ENCODE results near the gene GBF1. TPM values are rescaled to one million over a fixed set of nuclear protein-coding genes. Genes with fewer than 3 reads are reported as not detected.

GBF1 gene
- total RNA-seq, 3 donors from 2014 or later: 51.9 to 67.8 (median 62.9) TPM

DNA sequence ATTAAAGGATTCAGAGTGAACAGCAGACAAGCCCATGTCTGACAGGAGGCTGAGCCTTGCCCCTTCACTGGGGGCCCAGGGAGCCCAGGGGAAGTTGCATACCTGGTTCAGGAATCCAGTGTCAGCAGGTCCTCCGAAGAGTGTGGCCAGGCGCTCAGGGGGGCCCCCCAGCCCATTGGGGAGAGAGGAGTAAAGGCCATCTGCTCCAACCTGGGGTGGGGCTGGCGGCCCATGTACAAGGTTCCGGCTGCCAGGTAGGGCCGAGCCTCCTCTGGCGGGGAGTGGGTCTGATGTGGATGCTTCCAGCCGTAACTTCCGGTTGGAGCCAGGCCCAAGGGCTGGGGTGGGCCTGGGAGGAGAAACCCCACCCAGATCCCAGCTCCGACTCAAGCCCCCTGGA, 171.0 kb downstream of the GBF1 start:
- no peak for ATAC-seq
- Histone ChIP-seq H3K36me3 (ENCODE audit: low read depth) (no peaks in the 10 kb centered on the region), H3K4me3 (no peak overlapping the region), H3K9me3 (no peaks in the 10 kb centered on the region), H3K4me1 (ENCODE audit: low read depth) (peaks cover 14% of the 10 kb centered on the region)
- DNase-seq: peak in 1 of 3 donors; percentile 38
- intact Hi-C loops (cut with DNase I, micrococcal nuclease): no loop called here
- no peak for TF ChIP-seq CTCF (IDR thresholded peaks at IDR 0.05)

DNA sequence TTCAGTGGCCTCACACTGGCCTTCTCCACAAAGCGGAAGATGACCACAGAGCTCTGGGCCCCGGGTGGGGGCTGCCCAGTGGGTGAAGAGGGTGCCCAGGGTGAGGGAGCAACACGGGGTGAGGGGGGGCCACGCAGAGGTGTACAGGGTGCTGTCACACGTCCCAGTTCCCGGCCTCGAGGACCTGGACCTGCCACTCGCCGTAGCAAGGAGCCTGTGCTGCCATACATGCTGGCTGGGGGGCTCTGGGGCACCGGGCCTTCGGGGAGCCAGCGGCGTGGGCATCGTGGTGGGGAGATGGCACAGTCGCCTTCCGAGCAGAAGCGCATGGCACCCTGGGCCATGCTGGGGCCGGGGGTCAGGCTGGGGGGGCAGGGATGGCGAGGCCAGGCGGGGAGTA, 171.4 kb downstream of the GBF1 start:
- DNase-seq: peak in 1 of 3 donors; percentile 52
- intact Hi-C loops (cut with DNase I, micrococcal nuclease): no loop called here
- no peaks in the 10 kb centered on the region for H3K9me3 ChIP-seq
- no peaks in the 10 kb centered on the region for H3K36me3 ChIP-seq (ENCODE audit: low read depth)
- peaks cover 14% of the 10 kb centered on the region for H3K4me1 ChIP-seq (ENCODE audit: low read depth)
- ATAC-seq: no peak
- no peak overlapping the region for H3K4me3 ChIP-seq
- no peak for TF ChIP-seq CTCF (IDR thresholded peaks at IDR 0.05)

DNA sequence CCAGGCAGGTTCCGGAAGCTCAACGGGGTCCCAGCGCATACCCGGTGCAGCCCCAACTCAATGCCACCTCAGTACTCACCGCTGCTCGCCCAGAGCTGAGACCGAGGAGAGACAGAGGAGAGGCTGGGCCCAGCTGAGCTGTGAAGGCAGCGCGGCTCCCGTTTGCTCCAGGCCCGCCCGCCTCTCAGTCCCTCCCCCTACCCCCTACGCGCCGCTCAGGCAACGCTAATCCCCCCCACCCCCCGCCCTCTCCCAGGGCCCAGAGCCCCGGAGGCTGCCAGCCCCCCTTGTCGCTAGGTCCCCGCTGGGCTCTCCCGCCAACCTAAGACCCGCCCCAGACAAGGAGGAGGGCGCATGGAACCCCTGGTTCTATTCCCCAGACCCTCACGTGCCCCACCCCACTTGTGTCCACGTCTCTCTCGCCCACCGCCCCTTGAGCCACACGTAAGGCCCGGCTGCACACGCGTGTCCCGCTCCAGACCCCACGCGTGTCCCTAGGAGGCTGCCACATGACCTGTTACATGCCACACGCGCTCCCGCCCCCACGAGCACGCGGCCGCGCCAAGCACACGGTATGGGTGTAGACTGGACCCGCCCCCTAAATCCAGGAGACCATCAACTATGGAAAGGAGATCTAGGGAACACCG, 173.4 kb downstream of the GBF1 start, which contains the start of gene PSD:
Gene PSD, minus strand, starts transcription at position 164 of the 647 bp plus-strand sequence. CDS start 1,747 bp downstream, outside the sequence.
- DNase-seq (peak in 1 of 3 donors; percentile 55), ATAC-seq (no peak)
- H3K9me3 ChIP-seq: no peaks in the 10 kb centered on the region
- peaks cover 27% of the 10 kb centered on the region for H3K4me1 ChIP-seq (ENCODE audit: low read depth)
- no peak for TF ChIP-seq CTCF (IDR thresholded peaks at IDR 0.05)
- intact Hi-C loops (cut with DNase I, micrococcal nuclease): no loop called here
- no peaks in the 10 kb centered on the region for H3K36me3 ChIP-seq (ENCODE audit: low read depth)
- H3K4me3 ChIP-seq: no peak within 1 kb of the TSS

DNA sequence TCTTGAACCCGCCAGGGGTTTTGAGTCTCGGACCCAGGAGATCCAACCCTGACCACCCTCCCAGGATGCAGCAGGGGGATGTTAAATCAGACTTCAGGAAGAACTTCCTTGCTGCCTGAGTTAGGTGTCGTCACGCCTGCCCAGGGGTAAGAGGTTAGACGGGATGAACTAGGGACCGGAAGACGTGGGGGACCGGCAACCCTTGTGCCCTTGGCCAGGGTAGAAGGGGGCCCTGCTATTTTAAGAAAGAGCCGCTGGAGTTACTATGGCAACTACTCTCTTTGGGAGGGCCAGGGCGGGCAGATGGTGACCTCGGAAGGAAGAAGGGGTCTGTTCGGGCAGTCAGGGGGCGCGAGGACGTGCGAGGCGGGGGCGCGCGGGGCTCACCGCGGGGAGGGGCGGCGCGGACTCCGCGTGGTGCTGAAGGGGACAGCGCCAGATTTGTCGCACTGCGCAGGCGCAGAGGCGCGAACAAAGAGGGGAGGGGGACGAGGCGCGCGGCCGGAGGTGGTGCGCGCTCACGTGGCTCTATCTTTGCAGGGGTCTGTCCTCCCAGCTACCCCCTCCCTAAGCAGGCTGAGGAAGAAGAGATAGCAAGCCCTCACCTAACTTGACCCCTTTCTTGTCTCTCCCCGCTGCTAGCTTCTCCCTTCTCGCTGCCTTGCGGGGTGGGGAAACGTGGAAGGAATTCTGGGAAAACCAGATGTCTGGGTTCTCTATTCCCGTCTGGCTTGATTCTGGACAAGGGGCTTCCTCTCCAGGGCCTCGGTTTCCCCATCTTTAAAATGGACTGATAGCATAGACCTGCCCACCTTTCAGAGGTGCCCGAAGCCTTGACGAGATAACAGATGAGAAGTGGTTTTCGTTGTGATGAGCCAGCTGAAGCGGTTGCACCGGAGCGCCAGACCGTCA, 174.2 kb downstream of the GBF1 start:
- no peaks in the 10 kb centered on the region for H3K36me3 ChIP-seq (ENCODE audit: low read depth)
- TF ChIP-seq CTCF (IDR thresholded peaks at IDR 0.05): no peak
- H3K9me3 ChIP-seq: no peaks in the 10 kb centered on the region
- no peak overlapping the region for H3K4me3 ChIP-seq
- intact Hi-C loops (cut with DNase I, micrococcal nuclease): no loop called here
- ATAC-seq (no peak), DNase-seq (peak; percentile 63 to 76 (median 76))
- peaks cover 27% of the 10 kb centered on the region for H3K4me1 ChIP-seq (ENCODE audit: low read depth)

DNA sequence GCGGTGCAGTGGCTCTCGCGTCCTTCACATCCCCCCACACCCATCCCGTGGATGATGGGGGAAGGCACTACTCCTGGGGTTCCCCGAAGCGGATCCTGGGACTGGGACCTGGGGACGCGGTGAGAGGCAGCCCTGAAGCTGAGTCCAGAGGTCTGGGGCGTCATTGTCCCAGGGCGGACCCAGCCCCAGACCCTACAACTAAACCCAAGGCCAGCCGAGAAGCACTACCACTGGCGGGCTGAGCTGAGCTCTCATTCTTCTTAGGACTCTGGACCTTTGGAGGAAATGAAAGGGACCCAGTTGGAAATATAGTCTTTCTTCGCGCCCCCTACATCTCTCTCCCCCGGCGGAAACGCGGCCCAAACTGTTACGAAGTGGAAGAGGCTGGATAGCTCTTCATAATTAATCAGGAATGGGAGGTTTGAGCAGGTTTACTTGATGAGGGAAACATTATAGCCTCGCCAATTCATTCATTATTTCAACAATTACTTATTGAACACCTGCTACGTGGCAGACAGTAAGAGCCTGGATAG, 174.9 kb downstream of the GBF1 start:
- no peaks in the 10 kb centered on the region for H3K36me3 ChIP-seq (ENCODE audit: low read depth)
- no peak for ATAC-seq

More for the DNA sequence above, 174.9 kb downstream of the GBF1 start:
- Histone ChIP-seq H3K4me1 (ENCODE audit: low read depth) (peaks cover 27% of the 10 kb centered on the region), H3K9me3 (no peaks in the 10 kb centered on the region), H3K4me3 (peak overlapping the region; percentile 60)
- no peak for TF ChIP-seq CTCF (IDR thresholded peaks at IDR 0.05)
- DNase-seq: peak in 2 of 3 donors; percentile 55 to 63
- intact Hi-C loops (cut with DNase I, micrococcal nuclease): no loop called here
